Thoracic aorta (tissue), 2 donors: ENCODE measurements around the gene HBS1L. TPM values are rescaled to one million over a fixed set of nuclear protein-coding genes. Genes with fewer than 3 reads are reported as not detected.

Experiments used
- ATAC-seq: fragments of 150-250 bp; one replicate; pipeline ENCODE4 v1.8.0; 2017; ENCODE audit warnings: low read depth; ENCODE audit not compliant: insufficient number of reproducible peaks, low FRiP score
- DNase-seq: peaks from one replicate; pipeline ENCODE4 v3.0.0-alpha.2; 2020; ENCODE audit warnings: low spot score
- H3K27ac ChIP-seq, 2 donors: fragments of 200-600 bp; sonication (generic); 1 replicate in 1 of 2; 2 replicates in 1 of 2; pipeline ENCODE4 v1.5.1; 2016; ENCODE audit warnings: mild to moderate bottlenecking in 2 of 2, moderate library complexity in 2 of 2
- H3K27me3 ChIP-seq: fragments of 200-600 bp; sonication (generic); replicated peaks from 2 replicates; pipeline ENCODE4 v1.6.0; 2016; ENCODE audit warnings: mild to moderate bottlenecking; ENCODE audit not compliant: insufficient read depth
- H3K36me3 ChIP-seq: fragments of 200-600 bp; sonication (generic); one replicate; pipeline ENCODE4 v1.5.1; 2016
- H3K4me1 ChIP-seq, 2 donors: fragments of 200-600 bp; sonication (generic); 1 replicate in 1 of 2; 2 replicates in 1 of 2; pipeline versions ENCODE4 v1.5.1 to v1.6.0; 2016; ENCODE audit warnings: low read depth in 2 of 2, mild to moderate bottlenecking in 1 of 2; ENCODE audit not compliant: control insufficient read depth in 1 of 2
- H3K4me3 ChIP-seq: fragments of 200-600 bp; sonication (generic); 2 replicates; pipeline ENCODE4 v1.5.1; 2016; ENCODE audit warnings: mild to moderate bottlenecking
- H3K9me3 ChIP-seq: fragments of 200-600 bp; sonication (generic); 2 replicates; pipeline ENCODE4 v1.5.1; 2016
- CTCF ChIP-seq: fragments of 200-600 bp; sonication (generic); IDR thresholded peaks from one replicate; pipeline ENCODE4 v1.5.1; 2019; ENCODE audit warnings: antibody characterized with exemption
- total RNA-seq, 2 donors: library from RNA; depleted of rRNA; stranded (reverse); fragments of >200 nt; gene quantifications; one replicate each; pipeline versions ENCODE4 v1.1.0 to v1.2.3, GENCODE V29; 2016

HBS1L gene
- total RNA-seq, 2 donors from 2014 or later = 42.5 to 48.5 TPM

DNA sequence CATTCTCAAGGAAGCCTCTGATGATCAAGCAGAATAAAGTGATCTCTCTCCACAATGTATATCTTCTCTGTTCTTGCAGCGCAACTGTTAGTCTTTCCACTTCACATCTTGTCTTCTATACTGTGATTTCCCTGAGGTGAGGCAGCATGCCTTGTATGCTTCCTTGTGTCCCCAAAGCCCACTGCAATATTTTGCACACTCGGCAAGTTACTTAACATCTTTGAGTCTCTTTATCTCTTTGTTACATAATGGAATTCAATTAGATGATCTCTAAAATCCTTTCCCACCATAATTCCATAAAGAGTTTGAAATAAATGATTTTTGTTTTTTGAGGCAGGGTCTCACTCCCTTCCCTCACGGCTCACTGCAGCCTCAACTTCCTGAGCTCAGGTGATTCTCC is 64.4 kb downstream of the HBS1L start:
- no peaks in the 10 kb centered on the region for H3K4me1 ChIP-seq
- ATAC-seq (no peak), DNase-seq (no peak)
- no peak for TF ChIP-seq CTCF
- no peak overlapping the region for H3K4me3 ChIP-seq
- H3K27ac ChIP-seq = no peak overlapping the region
- no peaks in the 10 kb centered on the region for H3K27me3 ChIP-seq
- H3K36me3 ChIP-seq = peaks cover 4% of the 10 kb centered on the region
- no peaks in the 10 kb centered on the region for H3K9me3 ChIP-seq

GRCh38 chr6:134984821-134985220 is 69.8 kb downstream of the HBS1L start:
- H3K36me3 ChIP-seq = peaks cover 14% of the 10 kb centered on the region

DNA sequence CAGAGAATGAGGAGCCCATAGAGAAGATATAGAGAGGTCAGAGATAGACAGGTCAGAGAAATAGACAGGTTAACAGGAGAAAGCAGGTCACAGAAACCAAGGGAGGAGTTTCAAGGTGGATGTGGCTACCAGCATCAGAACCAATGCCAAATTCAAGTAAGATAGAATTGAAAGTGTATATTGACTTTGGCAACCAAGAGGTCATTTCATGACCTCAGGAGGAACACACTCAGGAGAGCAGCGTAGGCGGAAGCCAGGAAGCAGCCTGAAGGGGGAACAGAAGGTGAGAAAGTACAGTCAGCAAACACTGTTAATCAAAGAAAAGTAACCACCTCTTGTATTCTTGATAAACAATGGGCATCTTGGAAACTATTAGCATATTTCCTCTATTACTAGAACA is 70.8 kb downstream of the HBS1L start:
- ATAC-seq (no peak), DNase-seq (no peak)
- Histone ChIP-seq H3K9me3 (no peaks in the 10 kb centered on the region), H3K4me1 (no peaks in the 10 kb centered on the region), H3K27ac (no peak overlapping the region), H3K27me3 (no peaks in the 10 kb centered on the region), H3K36me3 (peaks cover 17% of the 10 kb centered on the region), H3K4me3 (no peak overlapping the region)
- no peak for TF ChIP-seq CTCF

More at GRCh38 chr6:134984821-134985220, 69.8 kb downstream of the HBS1L start:
- ATAC-seq (no peak), DNase-seq (no peak)
- Histone ChIP-seq H3K4me3 (no peak overlapping the region), H3K4me1 (no peaks in the 10 kb centered on the region), H3K27me3 (no peaks in the 10 kb centered on the region), H3K9me3 (no peaks in the 10 kb centered on the region), H3K27ac (no peak overlapping the region)
- no peak for TF ChIP-seq CTCF

GRCh38 chr6:134982161-134982560 is 72.5 kb downstream of the HBS1L start:
- H3K36me3 ChIP-seq = peaks cover 17% of the 10 kb centered on the region
- ATAC-seq = no peak
- TF ChIP-seq CTCF = no peak
- DNase-seq = no peak
- H3K4me1 ChIP-seq = no peaks in the 10 kb centered on the region
- no peaks in the 10 kb centered on the region for H3K9me3 ChIP-seq
- no peaks in the 10 kb centered on the region for H3K27me3 ChIP-seq
- H3K27ac ChIP-seq = no peak overlapping the region
- no peak overlapping the region for H3K4me3 ChIP-seq

GRCh38 chr6:134980846-134981245 is 73.8 kb downstream of the HBS1L start:
- Histone ChIP-seq H3K36me3 (peaks cover 17% of the 10 kb centered on the region), H3K27me3 (no peaks in the 10 kb centered on the region), H3K4me1 (no peaks in the 10 kb centered on the region), H3K4me3 (no peak overlapping the region), H3K9me3 (no peaks in the 10 kb centered on the region), H3K27ac (no peak overlapping the region)
- no peak for TF ChIP-seq CTCF
- no peak for ATAC-seq
- DNase-seq = no peak
